SH-SY5Y (cell line): ENCODE results near the gene CORT.

Experiments
- GATA2 ChIP-seq: IDR thresholded peaks from 2 replicates; pipeline ENCODE4 v1.6.1; 2011; ENCODE audit warnings: mild to moderate bottlenecking, low read depth, low read length
- GATA3 ChIP-seq: IDR thresholded peaks from 2 replicates; pipeline ENCODE4 v1.6.1; 2011; ENCODE audit warnings: low read depth, mild to moderate bottlenecking, low read length, moderate library complexity

DNA sequence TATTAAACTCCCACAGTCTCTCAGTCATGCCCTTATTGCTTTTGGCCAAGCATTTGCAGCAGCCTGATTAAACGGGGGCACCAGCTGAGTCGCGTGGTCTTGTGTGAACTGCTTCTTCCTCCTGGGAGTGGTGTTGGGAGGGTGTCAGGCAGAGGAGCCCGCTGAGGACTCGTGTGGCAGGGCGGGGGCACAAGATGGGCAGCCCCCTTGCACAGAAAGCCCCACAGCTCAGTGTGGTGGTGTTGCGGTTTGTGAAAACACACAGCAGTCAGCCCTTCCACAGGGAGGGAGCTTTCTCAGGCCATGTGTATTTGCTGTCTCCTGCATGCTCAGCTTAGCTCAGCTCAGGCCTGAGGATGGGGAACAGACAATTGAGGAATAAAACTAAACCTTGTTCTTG is 47.3 kb downstream of the CORT start:
- TF ChIP-seq GATA3 (no peak), GATA2 (no peak)
